ENCODE data around the gene SOHLH2.

Gene SOHLH2

GRCh38 chr13:36244073-36244472, 29.7 kb upstream of the SOHLH2 start:
- Histone ChIP-seq H2AFZ (no peak overlapping the region), H3K4me3 (ENCODE audit: low read depth, low read length) (no peak overlapping the region), H3K9me3 (ENCODE audit: control insufficient read depth, low read length) (no peaks in the 10 kb centered on the region), H3K9ac (no peak overlapping the region), H3K27ac (no peak overlapping the region), H3K27me3 (ENCODE audit: control insufficient read depth, insufficient read depth, low read length) (no peaks in the 10 kb centered on the region), H3K4me1 (no peaks in the 10 kb centered on the region), H3K36me3 (ENCODE audit: control insufficient read depth, insufficient read depth, low read length) (no peaks in the 10 kb centered on the region), H3K4me2 (ENCODE audit: low read length) (no peak overlapping the region), H3K79me2 (no peaks in the 10 kb centered on the region)
- TF ChIP-seq CTCF (IDR thresholded peaks at IDR 0.05), result no peak

- no peaks in the 10 kb centered on the region for H3K27me3 ChIP-seq (ENCODE audit: control insufficient read depth, insufficient read depth, low read length)
- no peak overlapping the region for H3K27ac ChIP-seq
- H3K9ac ChIP-seq, result no peak overlapping the region
- no peak for TF ChIP-seq CTCF (IDR thresholded peaks at IDR 0.05)
- no peak overlapping the region for H3K4me3 ChIP-seq (ENCODE audit: low read depth, low read length)
- H3K4me1 ChIP-seq, result no peaks in the 10 kb centered on the region
- H2AFZ ChIP-seq, result no peak overlapping the region
- no peaks in the 10 kb centered on the region for H3K79me2 ChIP-seq
- no peak overlapping the region for H3K4me2 ChIP-seq (ENCODE audit: low read length)
- no peaks in the 10 kb centered on the region for H3K36me3 ChIP-seq (ENCODE audit: control insufficient read depth, insufficient read depth, low read length)
- no peaks in the 10 kb centered on the region for H3K9me3 ChIP-seq (ENCODE audit: control insufficient read depth, low read length)
Measured at GRCh38 chr13:36242761-36243160, 28.4 kb upstream of the SOHLH2 start.

- Histone ChIP-seq H3K4me1 (no peaks in the 10 kb centered on the region), H3K4me2 (ENCODE audit: low read length) (no peak overlapping the region), H3K27ac (no peak overlapping the region), H3K9ac (no peak overlapping the region), H3K27me3 (ENCODE audit: control insufficient read depth, insufficient read depth, low read length) (no peaks in the 10 kb centered on the region), H3K9me3 (ENCODE audit: control insufficient read depth, low read length) (no peaks in the 10 kb centered on the region), H3K79me2 (no peaks in the 10 kb centered on the region), H3K36me3 (ENCODE audit: control insufficient read depth, insufficient read depth, low read length) (no peaks in the 10 kb centered on the region), H2AFZ (no peak overlapping the region), H3K4me3 (ENCODE audit: low read depth, low read length) (no peak overlapping the region)
- TF ChIP-seq CTCF (IDR thresholded peaks at IDR 0.05), result no peak
Measured at GRCh38 chr13:36231236-36231635, 16.9 kb upstream of the SOHLH2 start.

GRCh38 chr13:36224730-36225129, 10.4 kb upstream of the SOHLH2 start:
- H2AFZ ChIP-seq, result no peak overlapping the region
- TF ChIP-seq CTCF (IDR thresholded peaks at IDR 0.05), result no peak

GRCh38 chr13:36219883-36220282, 5.5 kb upstream of the SOHLH2 start:
- Histone ChIP-seq H3K9ac (no peak overlapping the region), H3K9me3 (ENCODE audit: control insufficient read depth, low read length) (no peaks in the 10 kb centered on the region), H3K36me3 (ENCODE audit: control insufficient read depth, insufficient read depth, low read length) (no peaks in the 10 kb centered on the region), H3K4me3 (ENCODE audit: low read depth, low read length) (no peak overlapping the region), H3K79me2 (no peaks in the 10 kb centered on the region), H3K4me2 (ENCODE audit: low read length) (no peak overlapping the region), H3K27me3 (ENCODE audit: control insufficient read depth, insufficient read depth, low read length) (no peaks in the 10 kb centered on the region), H2AFZ (no peak overlapping the region), H3K27ac (no peak overlapping the region), H3K4me1 (no peaks in the 10 kb centered on the region)
- TF ChIP-seq CTCF (IDR thresholded peaks at IDR 0.05), result no peak

More at GRCh38 chr13:36224730-36225129, 10.4 kb upstream of the SOHLH2 start:
- Histone ChIP-seq H3K4me2 (ENCODE audit: low read length) (no peak overlapping the region), H3K4me3 (ENCODE audit: low read depth, low read length) (no peak overlapping the region), H3K27ac (no peak overlapping the region), H3K4me1 (no peaks in the 10 kb centered on the region), H3K36me3 (ENCODE audit: control insufficient read depth, insufficient read depth, low read length) (no peaks in the 10 kb centered on the region), H3K27me3 (ENCODE audit: control insufficient read depth, insufficient read depth, low read length) (no peaks in the 10 kb centered on the region), H3K9ac (no peak overlapping the region), H3K9me3 (ENCODE audit: control insufficient read depth, low read length) (no peaks in the 10 kb centered on the region), H3K79me2 (no peaks in the 10 kb centered on the region)
